Cardiac muscle cell (in vitro differentiated cells and primary cell): Measurements from ENCODE around the gene ARNT2. TPM values are rescaled to one million over a fixed set of nuclear protein-coding genes. Genes with fewer than 3 reads are reported as not detected.

ENCODE experiments used
- DNase-seq, 2 donors: peaks; one replicate each; pipeline versions ENCODE4 v3.0.0 to v3.0.0-alpha.2; 2010 to 2017; ENCODE audit warnings: low read depth in 1 of 2, low spot score in 1 of 2
- H3K27ac ChIP-seq: fragments of 200-600 bp; sonication (generic); 2 replicates; pipeline ENCODE4 v1.5.1; 2016
- H3K27me3 ChIP-seq: fragments of 200-600 bp; sonication (generic); 2 replicates; pipeline ENCODE4 v1.6.0; 2016; ENCODE audit warnings: control low read depth
- H3K36me3 ChIP-seq: fragments of 200-600 bp; sonication (generic); 2 replicates; pipeline ENCODE4 v1.5.1; 2016; ENCODE audit warnings: control low read depth
- H3K4me1 ChIP-seq: fragments of 200-600 bp; sonication (generic); 2 replicates; pipeline ENCODE4 v1.8.1; 2017; ENCODE audit warnings: low read depth, mild to moderate bottlenecking, mixed run types
- H3K4me3 ChIP-seq: fragments of 200-600 bp; sonication (generic); 2 replicates; pipeline ENCODE4 v1.5.1; 2016; ENCODE audit warnings: mild to moderate bottlenecking
- H3K9me3 ChIP-seq: fragments of 200-600 bp; sonication (generic); 2 replicates; pipeline ENCODE4 v1.5.1; 2017; ENCODE audit warnings: low read depth, mild to moderate bottlenecking, control low read depth
- polyA plus RNA-seq: library from polyadenylated mRNA; unstranded; fragments of >200 nt; fragmentation: Nextera tagmentation; extraction: Ambion mirVana; gene quantifications from 2 replicates; pipeline ENCODE4 v1.2.1, GENCODE V29; 2016
- total RNA-seq: library from RNA; depleted of rRNA; stranded (reverse); fragments of >200 nt; gene quantifications from 2 replicates; pipeline ENCODE4 v1.2.3, GENCODE V29; 2016
- TF ChIP-seq, protein P1 (sequence below): IDR thresholded peaks from 2 replicates; pipeline ENCODE4 v1.5.1; 2012; ENCODE audit warnings: low read depth, mild to moderate bottlenecking, low read length

Gene ARNT2
- total and polyA plus RNA-seq, 2 experiments from 2014 or later: 3.8 to 4.4 TPM

DNA sequence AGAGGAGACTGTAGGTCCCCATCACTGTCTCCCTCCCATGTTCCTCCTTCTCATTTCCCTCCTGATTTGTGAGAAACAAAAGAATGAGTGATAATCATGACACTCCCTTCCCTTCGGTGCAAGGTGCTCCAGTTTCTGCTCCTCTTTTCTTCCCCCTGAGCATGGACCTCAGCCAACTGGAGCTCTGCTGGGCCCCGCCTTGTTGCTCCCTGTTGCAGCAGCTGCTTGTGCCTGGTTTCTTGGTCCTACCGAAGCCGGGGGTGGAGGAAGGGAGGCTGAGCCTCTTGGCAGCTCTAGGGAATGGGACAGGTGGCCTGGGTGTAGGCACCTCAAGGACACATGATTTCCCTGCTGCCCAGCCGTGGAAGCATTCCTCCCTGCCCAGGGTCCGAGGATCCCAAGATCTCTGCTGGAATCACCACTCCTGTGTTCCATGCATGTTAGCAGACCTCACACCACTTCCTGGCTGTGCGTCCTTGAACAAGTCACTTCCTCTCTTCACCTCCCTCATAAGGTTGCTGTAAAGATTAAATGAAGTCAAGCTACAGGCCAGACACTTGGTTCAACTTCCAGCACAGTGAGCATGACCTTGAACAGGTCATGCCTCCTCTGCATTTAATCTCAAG is 159.3 kb downstream of the ARNT2 start:
- Histone ChIP-seq H3K36me3 (no peaks in the 10 kb centered on the region), H3K4me3 (no peak overlapping the region), H3K27ac (no peak overlapping the region), H3K4me1 (peaks cover 14% of the 10 kb centered on the region), H3K9me3 (no peaks in the 10 kb centered on the region), H3K27me3 (peaks cover 26% of the 10 kb centered on the region)
- DNase-seq: no peak
- TF ChIP-seq, protein P1, sequence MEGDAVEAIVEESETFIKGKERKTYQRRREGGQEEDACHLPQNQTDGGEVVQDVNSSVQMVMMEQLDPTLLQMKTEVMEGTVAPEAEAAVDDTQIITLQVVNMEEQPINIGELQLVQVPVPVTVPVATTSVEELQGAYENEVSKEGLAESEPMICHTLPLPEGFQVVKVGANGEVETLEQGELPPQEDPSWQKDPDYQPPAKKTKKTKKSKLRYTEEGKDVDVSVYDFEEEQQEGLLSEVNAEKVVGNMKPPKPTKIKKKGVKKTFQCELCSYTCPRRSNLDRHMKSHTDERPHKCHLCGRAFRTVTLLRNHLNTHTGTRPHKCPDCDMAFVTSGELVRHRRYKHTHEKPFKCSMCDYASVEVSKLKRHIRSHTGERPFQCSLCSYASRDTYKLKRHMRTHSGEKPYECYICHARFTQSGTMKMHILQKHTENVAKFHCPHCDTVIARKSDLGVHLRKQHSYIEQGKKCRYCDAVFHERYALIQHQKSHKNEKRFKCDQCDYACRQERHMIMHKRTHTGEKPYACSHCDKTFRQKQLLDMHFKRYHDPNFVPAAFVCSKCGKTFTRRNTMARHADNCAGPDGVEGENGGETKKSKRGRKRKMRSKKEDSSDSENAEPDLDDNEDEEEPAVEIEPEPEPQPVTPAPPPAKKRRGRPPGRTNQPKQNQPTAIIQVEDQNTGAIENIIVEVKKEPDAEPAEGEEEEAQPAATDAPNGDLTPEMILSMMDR: no peak

DNA sequence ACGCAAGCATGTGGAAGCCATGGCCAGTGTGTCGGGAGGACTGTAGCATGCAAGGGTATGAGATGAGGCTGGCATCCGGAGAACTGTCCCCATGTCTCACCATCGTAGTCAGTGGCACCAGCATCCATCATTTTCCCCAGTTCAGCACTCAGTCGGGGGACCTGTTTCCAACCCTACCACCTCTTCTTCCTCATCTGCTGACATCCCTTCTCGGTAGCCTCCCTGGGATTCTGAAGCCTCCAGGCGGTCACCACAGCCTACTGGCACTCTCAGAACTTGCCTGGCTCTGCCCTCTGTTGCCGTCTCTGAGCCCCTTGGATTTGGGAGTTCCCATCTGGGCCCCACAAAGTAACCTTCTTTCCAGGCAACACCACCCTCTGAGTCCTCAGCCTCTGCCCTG is 159.9 kb downstream of the ARNT2 start:
- no peak overlapping the region for H3K27ac ChIP-seq
- peaks cover 26% of the 10 kb centered on the region for H3K27me3 ChIP-seq
- TF ChIP-seq, protein P1: no peak
- peaks cover 16% of the 10 kb centered on the region for H3K4me1 ChIP-seq
- no peak overlapping the region for H3K4me3 ChIP-seq
- no peak for DNase-seq
- no peaks in the 10 kb centered on the region for H3K9me3 ChIP-seq
- no peaks in the 10 kb centered on the region for H3K36me3 ChIP-seq

DNA sequence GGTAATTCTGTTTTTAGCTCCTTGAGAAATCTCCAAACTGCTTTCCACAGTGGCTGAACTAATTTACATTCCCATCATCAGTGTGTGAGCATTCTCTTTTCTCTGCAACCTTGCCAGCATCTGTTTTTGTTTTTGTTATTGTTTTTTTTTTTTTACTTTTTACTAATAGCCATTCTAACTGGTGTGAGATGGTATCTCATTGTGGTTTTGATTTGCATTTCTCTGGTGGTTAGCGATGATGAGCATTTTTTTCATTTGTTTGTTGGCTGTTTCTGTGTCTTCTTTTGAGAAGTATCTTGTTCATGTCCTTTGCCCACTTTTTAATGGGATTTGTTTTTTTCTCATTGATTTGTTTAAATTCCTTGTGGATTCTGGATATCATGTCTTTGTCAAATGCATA is 161.2 kb downstream of the ARNT2 start:
- no peak for DNase-seq
- peaks cover 10% of the 10 kb centered on the region for H3K4me1 ChIP-seq
- H3K36me3 ChIP-seq: no peaks in the 10 kb centered on the region
- H3K27ac ChIP-seq: no peak overlapping the region
- H3K27me3 ChIP-seq: peaks cover 26% of the 10 kb centered on the region
- H3K9me3 ChIP-seq: no peaks in the 10 kb centered on the region
- TF ChIP-seq, protein P1: no peak
- no peak overlapping the region for H3K4me3 ChIP-seq

DNA sequence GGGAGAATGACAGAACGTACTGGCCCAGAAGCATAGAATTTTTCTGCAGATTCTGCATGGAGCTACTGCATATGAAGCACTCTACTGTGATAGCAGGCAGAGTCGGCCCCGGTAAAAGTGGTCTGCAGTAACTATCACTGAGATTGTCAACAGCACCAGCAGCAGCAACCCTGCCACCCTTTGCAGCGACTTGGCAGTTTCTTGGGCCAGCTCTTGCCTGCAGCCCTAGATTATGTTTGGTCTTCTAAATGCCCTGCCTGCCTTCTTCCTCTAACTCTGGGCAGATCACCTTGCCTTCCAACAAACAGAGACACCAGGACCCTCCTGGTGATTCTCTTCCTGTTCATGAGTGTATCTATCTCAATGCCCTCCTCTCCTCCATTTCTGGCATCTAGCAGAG is 161.8 kb downstream of the ARNT2 start:
- H3K4me3 ChIP-seq: no peak overlapping the region
- no peaks in the 10 kb centered on the region for H3K9me3 ChIP-seq
- H3K27me3 ChIP-seq: peaks cover 26% of the 10 kb centered on the region
- no peak overlapping the region for H3K27ac ChIP-seq
- H3K4me1 ChIP-seq: peaks cover 8% of the 10 kb centered on the region
- no peaks in the 10 kb centered on the region for H3K36me3 ChIP-seq
- TF ChIP-seq, protein P1: no peak
- no peak for DNase-seq

DNA sequence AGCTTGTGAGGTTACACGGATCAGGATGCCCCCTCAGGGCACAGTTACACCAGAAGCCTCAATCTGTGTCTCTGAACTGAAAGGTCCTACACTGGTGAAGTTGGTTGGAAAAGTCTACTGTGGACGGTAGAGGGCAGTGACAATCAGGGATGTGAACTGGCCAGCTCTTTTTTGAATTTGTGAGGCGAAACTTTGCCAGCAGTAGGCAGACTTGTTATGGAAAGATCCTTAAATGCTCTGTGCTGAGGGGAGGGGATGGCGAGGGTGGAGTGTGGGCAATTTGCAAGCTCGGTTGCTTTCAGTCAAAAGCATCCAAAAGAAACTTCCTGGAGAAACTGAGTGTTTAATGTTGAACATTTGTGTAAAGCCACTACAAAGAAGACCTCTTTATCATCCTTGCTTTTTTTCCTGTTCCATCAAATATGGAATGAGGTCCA is 163.6 kb downstream of the ARNT2 start:
- H3K27me3 ChIP-seq: peaks cover 22% of the 10 kb centered on the region
- TF ChIP-seq, protein P1: peak; percentile 93
- peaks cover 8% of the 10 kb centered on the region for H3K4me1 ChIP-seq
- H3K36me3 ChIP-seq: no peaks in the 10 kb centered on the region
- no peak overlapping the region for H3K27ac ChIP-seq
- peak; percentile 74 to 94 for DNase-seq
- H3K4me3 ChIP-seq: no peak overlapping the region
- no peaks in the 10 kb centered on the region for H3K9me3 ChIP-seq
